HL-60/S4 treated with retinoic acid at 250 ng/mL for 4 days and 3 days (cell line): Measurements from ENCODE around the gene NSG1.

Source experiments
- in situ Hi-C: fragments of 300-500 bp; cut with MboI; formaldehyde crosslinking; loops from 2 replicates; pipeline ENCODE4 v1.7.0; 2022; ENCODE audit warnings: low sequenced_read_pairs

Gene NSG1

DNA sequence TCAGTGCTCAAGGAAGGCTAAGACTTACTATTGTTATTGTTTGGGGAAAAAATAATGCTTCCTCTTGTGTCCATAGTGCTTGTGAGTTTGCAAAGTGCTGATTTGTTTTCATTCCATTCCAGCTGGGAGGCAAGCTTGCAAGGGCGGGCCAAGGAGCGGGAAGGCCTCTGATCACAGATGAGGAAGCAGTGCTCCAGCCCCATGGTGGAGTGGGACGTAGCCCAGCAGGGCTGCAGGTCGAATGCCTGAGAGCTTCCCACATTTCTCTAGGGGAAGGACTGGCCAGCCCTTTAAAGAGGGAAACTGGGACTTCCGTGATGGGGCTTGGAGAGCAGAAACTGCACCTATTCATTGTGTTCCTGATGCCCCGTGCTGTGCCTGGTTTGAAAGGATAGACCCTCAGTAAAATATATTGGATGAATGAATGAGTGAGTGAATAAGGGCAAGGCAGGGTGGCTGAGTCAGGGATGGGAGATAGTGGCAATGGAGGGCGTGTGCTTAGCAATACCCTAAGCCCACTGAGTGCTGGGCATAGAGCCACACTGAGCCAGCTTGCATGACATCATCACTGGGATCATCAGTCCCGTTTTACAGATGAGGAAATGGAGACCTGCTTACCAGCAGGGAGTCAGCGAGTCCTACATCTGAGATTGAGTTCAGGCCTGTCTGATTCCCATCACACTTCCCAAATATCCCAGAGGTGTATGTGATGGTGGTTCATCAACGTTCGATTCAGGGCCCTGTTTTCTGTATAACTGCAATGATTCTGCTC lies 17.9 kb upstream of the NSG1 start:
- in situ Hi-C loops, result no loop called here

DNA sequence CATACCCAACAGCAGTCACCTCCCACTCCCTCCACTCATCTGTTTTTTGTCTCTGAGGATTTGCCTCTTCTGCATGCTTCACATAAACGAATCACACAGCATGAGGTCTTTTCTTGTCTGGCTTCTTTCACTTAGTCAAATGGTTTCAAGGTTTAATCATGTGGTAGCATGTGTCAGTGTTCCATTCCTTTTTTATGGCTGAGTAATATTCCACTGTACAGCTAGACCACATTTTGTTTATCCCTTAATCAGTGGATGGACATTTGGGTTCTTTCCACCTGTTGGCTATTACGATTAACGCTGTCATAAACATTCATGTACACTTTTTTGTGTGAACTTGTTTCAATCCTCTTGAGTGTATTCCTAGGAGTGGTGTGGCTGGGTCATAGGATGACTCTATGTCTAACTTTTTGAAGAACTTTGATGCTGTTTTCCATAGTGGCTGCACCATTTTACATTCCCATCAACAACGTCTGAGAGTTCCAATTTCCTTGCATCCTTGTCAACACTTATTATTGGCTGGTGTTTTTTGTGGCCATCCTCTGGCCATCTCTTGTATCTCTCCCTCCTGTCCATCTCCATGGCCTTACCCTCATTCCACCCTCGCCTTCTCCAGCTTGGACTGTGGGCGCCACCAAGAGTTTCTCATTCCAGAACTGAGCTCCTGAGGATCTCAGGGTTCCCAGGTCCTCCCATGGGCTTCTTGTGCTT lies 12.4 kb upstream of the NSG1 start:
- in situ Hi-C loops, result no loop called here

DNA sequence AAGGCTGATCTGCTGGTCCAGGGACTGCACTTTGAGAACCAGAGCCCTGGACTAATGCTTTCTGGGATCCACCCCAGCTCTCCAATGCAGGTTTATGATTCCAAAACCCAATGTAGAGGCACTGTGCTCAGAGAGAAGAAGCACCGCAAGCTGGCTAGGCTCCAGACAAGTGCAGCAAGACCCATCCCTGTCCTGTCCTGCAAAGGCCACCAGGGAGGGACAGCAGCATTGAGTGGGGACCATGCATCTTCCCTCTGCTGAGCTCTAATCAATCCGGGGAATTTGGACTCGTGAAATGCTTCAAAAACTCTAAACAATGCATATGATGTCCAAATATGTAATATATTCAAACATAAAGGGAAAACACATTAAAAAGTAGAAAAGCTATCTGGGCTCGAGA lies 10.8 kb upstream of the NSG1 start:
- in situ Hi-C loops, result no loop called here

GRCh38 chr4:4377191-4377590 lies 9.7 kb upstream of the NSG1 start:
- in situ Hi-C loops, result no loop called here

DNA sequence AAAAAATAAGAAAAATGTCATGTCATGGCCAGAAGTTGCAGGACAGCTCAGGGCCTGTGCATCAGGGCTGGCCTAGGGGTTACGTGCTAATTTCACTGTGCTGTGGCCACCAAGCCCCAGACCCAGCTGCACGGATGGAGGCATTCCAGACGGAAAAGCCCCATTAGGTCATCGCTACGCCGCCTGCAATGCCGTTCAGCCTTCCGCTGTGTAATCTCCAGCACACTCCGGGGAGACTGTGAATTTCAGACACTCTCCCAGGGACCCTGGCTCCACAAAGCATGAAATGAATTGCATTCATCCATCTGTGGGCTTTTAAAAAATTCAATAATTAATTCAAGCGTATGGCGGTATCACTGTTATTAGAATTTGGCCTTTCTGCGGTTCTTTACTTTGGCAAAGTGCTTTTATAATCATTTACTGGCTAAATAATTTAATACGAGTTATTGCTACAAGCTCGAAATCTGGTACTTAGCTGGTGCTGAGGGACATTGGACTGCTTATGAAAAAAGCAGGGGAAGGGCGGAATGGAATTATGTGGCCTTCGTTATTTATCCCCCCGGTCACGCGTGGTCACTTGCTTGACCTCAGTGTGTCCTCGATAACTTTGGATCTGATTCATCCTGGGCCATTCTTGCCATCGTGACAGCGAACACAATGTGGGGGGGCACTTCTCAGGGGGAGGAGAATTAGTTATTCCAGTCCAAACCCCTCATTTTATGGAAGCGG lies 9.0 kb upstream of the NSG1 start:
- in situ Hi-C loops, result no loop called here

GRCh38 chr4:4379540-4380087 lies 7.3 kb upstream of the NSG1 start:
- in situ Hi-C loops, result no loop called here

GRCh38 chr4:4383085-4383484 lies 3.8 kb upstream of the NSG1 start:
- in situ Hi-C loops, result no loop called here

- in situ Hi-C loops, result no loop called here
Observed at GRCh38 chr4:4384837-4385236, 2.1 kb upstream of the NSG1 start.

- in situ Hi-C loops, result no loop called here
Observed at GRCh38 chr4:4385729-4386295, 1.1 kb upstream of the NSG1 start.

GRCh38 chr4:4386296-4386735 lies 586 bp upstream of the NSG1 start:
- in situ Hi-C loops, result no loop called here

DNA sequence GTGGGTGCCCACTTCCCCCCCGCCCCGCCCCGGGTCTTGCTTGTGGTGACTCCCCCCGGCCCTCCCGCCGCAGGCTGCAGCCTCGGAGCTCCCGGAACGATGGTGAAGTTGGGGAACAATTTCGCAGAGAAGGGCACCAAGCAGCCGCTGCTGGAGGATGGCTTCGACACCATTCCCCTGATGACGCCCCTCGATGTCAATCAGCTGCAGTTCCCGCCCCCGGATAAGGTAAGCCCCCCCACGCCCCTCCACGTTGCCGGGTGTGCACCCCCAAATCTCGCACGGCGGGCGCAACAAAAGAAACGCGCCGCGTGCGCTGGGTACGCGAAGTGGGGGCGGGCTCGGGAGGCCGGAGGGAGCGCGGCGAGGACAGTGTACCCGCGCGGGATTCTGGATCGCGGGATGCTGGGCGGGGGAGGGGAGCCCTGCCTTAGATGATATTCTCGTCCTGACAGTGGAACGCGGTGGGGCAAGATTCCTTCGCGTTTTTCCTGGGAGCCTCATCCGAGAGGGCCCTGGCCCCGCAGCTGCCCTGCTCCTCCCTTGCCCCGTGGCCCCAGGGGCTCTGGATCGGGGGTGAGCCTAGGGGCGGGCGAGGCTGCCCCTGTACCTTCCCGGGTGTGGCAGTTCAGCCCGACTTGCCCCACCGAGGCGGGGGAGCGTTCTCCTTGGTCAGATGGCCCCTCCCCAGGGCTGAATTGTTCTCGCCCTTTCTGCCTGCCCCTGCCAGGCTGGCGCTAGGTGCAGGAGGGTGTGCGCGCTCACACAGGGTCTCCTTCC lies 819 bp downstream of the NSG1 start:
- in situ Hi-C loops, result no loop called here

DNA sequence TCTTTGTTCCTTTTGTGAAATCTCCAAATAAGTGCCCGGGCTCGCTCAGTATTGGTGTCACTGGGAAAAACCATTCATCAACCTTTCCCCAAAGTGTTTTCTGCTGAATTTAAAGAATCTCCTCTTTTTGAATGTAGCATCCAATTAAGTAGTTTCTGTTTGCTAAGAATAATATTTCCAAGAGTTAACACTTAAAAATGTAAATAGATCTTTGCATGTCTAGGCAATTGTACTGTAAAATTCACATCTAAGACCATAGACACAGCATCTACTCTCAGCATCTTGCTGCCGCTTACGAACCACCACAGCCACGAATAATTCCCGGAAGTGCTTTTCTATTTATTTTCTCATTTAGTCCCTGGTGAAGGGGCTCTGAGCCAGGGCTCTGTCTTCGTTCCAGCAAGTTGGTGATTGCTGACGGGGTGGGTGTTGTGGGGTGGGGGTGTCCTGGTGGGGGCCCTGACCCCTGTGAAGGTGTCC lies 1.4 kb downstream of the NSG1 start:
- in situ Hi-C loops, result no loop called here

- in situ Hi-C loops, result no loop called here
Observed at GRCh38 chr4:4388836-4389575, 2.1 kb downstream of the NSG1 start.

- in situ Hi-C loops, result no loop called here
Observed at GRCh38 chr4:4390046-4390445, 3.1 kb downstream of the NSG1 start.

- in situ Hi-C loops, result no loop called here
Observed at GRCh38 chr4:4390515-4391240, 3.8 kb downstream of the NSG1 start.

DNA sequence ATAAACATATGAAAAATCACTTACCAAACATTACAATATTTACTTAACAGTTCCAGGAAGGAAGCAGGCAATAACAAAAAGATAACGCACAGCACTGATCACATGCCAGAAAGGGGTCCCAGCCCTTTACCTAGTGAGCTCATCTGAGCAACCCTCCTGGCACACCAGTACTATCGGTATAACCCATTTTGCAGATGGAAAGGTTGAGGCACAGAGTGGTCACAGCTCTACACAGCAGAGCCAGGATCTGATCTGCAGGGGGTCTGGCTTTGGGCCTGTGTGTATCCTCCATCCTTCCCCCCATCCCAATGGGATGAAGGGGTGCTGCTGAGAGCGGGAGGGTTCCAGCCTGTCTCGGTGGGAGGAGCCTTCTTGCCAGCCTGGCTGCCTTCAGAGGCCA lies 5.0 kb downstream of the NSG1 start:
- in situ Hi-C loops, result no loop called here

DNA sequence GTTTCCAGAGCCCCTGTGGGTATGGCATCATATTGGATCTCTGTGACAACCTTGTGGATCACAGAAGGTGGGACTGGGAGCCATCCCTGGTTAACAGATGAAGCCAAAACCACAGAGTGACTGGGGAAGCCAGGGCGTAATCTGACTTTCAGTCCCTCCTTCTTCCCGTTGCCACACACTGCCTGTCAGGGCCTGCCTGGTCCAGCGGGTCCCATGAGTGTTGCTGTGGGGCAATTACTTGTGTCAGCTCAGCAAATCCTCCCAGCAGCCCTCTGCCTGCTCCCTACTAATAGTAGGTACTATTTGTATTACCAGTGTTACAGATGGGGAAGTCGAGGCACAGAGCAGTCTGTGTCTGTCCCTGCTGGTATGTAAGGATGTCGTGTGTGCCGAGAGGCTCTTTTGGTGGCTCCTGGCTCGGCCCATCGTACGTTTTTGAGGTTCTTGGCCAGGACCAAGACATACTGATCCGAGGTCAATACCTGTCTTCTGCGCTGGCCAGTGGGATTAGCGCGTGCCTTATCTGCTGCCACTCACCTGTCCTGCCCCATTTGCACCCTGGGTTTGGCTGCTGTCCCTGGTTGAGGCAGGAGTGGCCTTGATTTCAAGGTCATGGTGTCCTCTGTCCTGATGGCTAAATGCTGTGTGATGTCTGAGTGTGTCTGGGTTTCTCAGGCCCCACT lies 5.7 kb downstream of the NSG1 start:
- in situ Hi-C loops, result no loop called here

DNA sequence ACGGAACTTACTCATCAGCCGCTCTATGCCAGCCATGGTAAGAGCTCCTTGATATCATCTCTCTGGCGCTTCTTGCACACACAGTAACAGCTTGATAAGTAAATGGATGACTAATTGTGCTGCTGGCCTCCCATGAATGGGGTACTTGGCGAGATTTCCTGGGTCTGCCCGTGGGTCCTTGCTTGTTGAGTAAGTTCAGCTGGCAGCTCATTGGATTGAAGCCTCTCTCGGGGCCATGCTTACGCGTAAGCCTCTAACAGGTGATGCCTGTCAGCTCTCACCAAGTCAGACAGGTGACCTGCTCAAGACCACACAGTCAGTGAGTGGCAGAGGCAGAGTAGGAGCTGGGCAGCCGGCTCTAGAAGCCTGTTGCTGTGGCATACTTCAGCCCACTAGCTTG lies 7.7 kb downstream of the NSG1 start:
- in situ Hi-C loops, result no loop called here
